Smooth muscle cell (in vitro differentiated cells): ENCODE data around the gene FBXO28. TPM values are rescaled to one million over a fixed set of nuclear protein-coding genes. Genes with fewer than 3 reads are reported as not detected.

ENCODE experiments used
- DNase-seq: peaks from one replicate; lab custom pipeline; 2025; ENCODE audit not compliant: unreplicated experiment; lab: John Stamatoyannopoulos, UW
- H2AFZ ChIP-seq: fragments of 200-600 bp; sonication (generic); 2 replicates; pipeline ENCODE4 v1.6.0; 2016; ENCODE audit warnings: antibody characterized with exemption, low read depth, mild to moderate bottlenecking
- H3F3A ChIP-seq: fragments of 200-600 bp; sonication (generic); 2 replicates; pipeline ENCODE4 v1.6.0; 2017; ENCODE audit warnings: antibody characterized with exemption, low read depth
- H3K27ac ChIP-seq: fragments of 200-600 bp; sonication (generic); 2 replicates; pipeline ENCODE4 v1.5.1; 2016; ENCODE audit warnings: low read depth, mild to moderate bottlenecking
- H3K27me3 ChIP-seq: fragments of 200-600 bp; sonication (generic); 2 replicates; pipeline ENCODE4 v1.6.1; 2016; ENCODE audit warnings: low read depth, mild to moderate bottlenecking
- H3K36me3 ChIP-seq: fragments of 200-600 bp; sonication (generic); 2 replicates; pipeline ENCODE4 v1.5.1; 2016; ENCODE audit warnings: low read depth
- H3K4me1 ChIP-seq: fragments of 200-600 bp; sonication (generic); 2 replicates; pipeline ENCODE4 v1.5.1; 2016; ENCODE audit warnings: low read depth
- H3K4me2 ChIP-seq: fragments of 200-600 bp; sonication (generic); 2 replicates; pipeline ENCODE4 v1.6.0; 2016; ENCODE audit warnings: mild to moderate bottlenecking
- H3K4me3 ChIP-seq: fragments of 200-600 bp; sonication (generic); 2 replicates; pipeline ENCODE4 v1.5.1; 2016; ENCODE audit warnings: mild to moderate bottlenecking
- H3K79me2 ChIP-seq: fragments of 200-600 bp; sonication (generic); 2 replicates; pipeline ENCODE4 v1.6.0; 2016; ENCODE audit warnings: low read depth, mild to moderate bottlenecking
- H3K9ac ChIP-seq: fragments of 200-600 bp; sonication (generic); 2 replicates; pipeline ENCODE4 v1.6.0; 2016; ENCODE audit warnings: low read depth
- H3K9me3 ChIP-seq: fragments of 200-600 bp; sonication (generic); replicated peaks from 2 replicates; pipeline ENCODE4 v1.5.1; 2016; ENCODE audit warnings: low read depth
- H4K20me1 ChIP-seq: fragments of 200-600 bp; sonication (generic); 2 replicates; pipeline ENCODE4 v1.6.0; 2016; ENCODE audit warnings: low read depth
- CTCF ChIP-seq: fragments of 200-600 bp; sonication (generic); IDR thresholded peaks from 2 replicates; pipeline ENCODE4 v1.5.1; 2017; ENCODE audit warnings: borderline replicate concordance, mild to moderate bottlenecking, antibody characterized with exemption; ENCODE audit not compliant: insufficient read depth, poor library complexity, severe bottlenecking
- WGBS: methylation state at CpG from one replicate; pipeline ENCODE4 v1.1.7; 2016; ENCODE audit warnings: low lambda C conversion rate; 5-methylcytosine and 5-hydroxymethylcytosine counted together
- polyA plus RNA-seq: library from polyadenylated mRNA; unstranded; fragments of >200 nt; fragmentation: Nextera tagmentation; extraction: Ambion mirVana; gene quantifications from 2 replicates; pipeline ENCODE4 v1.2.1, GENCODE V29; 2016
- total RNA-seq: library from RNA; depleted of rRNA; stranded (reverse); fragments of >200 nt; gene quantifications from 2 replicates; pipeline ENCODE4 v1.2.3, GENCODE V29; 2014

Gene FBXO28
- total and polyA plus RNA-seq, 2 experiments from 2014 or later = 9.6 to 37.0 TPM

- no peak overlapping the region for H3K9ac ChIP-seq
- TF ChIP-seq CTCF = no peak
- H3F3A ChIP-seq = no peaks in the 10 kb centered on the region
- no peaks in the 10 kb centered on the region for H3K4me1 ChIP-seq
- WGBS = 92% methylated on average over 4 of the region's 4 CpGs
- H4K20me1 ChIP-seq = no peaks in the 10 kb centered on the region
- H3K36me3 ChIP-seq = no peaks in the 10 kb centered on the region
- H2AFZ ChIP-seq = no peak overlapping the region
- H3K79me2 ChIP-seq = no peaks in the 10 kb centered on the region
- peaks cover 11% of the 10 kb centered on the region for H3K27me3 ChIP-seq
- no peak overlapping the region for H3K4me2 ChIP-seq
- DNase-seq = no peak
- H3K27ac ChIP-seq = no peak overlapping the region
- no peak overlapping the region for H3K4me3 ChIP-seq
- no peaks in the 10 kb centered on the region for H3K9me3 ChIP-seq
Observed at GRCh38 chr1:224098007-224098406, 15.9 kb upstream of the FBXO28 start.

GRCh38 chr1:224106568-224107281, 7.2 kb upstream of the FBXO28 start:
- no peak for TF ChIP-seq CTCF
- Histone ChIP-seq H3K4me2 (peak overlapping the region; percentile 12), H4K20me1 (no peaks in the 10 kb centered on the region), H2AFZ (peak overlapping the region; percentile 83), H3K4me3 (no peak overlapping the region), H3K36me3 (no peaks in the 10 kb centered on the region), H3K9me3 (no peaks in the 10 kb centered on the region), H3K79me2 (no peaks in the 10 kb centered on the region), H3K27me3 (peaks cover 20% of the 10 kb centered on the region), H3K27ac (no peak overlapping the region), H3K4me1 (peaks cover 3% of the 10 kb centered on the region), H3K9ac (no peak overlapping the region), H3F3A (no peaks in the 10 kb centered on the region)
- 43% methylated on average over 5 of the region's 5 CpGs for WGBS
- no peak for DNase-seq

GRCh38 chr1:224107282-224107625, 6.7 kb upstream of the FBXO28 start:
- Histone ChIP-seq H3K27me3 (peaks cover 20% of the 10 kb centered on the region), H3K9ac (no peak overlapping the region), H3K4me2 (no peak overlapping the region)

More at GRCh38 chr1:224107282-224107625, 6.7 kb upstream of the FBXO28 start:
- H3K9me3 ChIP-seq = no peaks in the 10 kb centered on the region
- H3K4me3 ChIP-seq = no peak overlapping the region
- no peak for TF ChIP-seq CTCF
- H2AFZ ChIP-seq = no peak overlapping the region
- H3K27ac ChIP-seq = no peak overlapping the region
- H3F3A ChIP-seq = no peaks in the 10 kb centered on the region
- peaks cover 3% of the 10 kb centered on the region for H3K4me1 ChIP-seq
- H3K36me3 ChIP-seq = no peaks in the 10 kb centered on the region
- no peaks in the 10 kb centered on the region for H3K79me2 ChIP-seq
- no peaks in the 10 kb centered on the region for H4K20me1 ChIP-seq
- no peak for DNase-seq
